ENCODE results near the gene CABP5.

CABP5 gene

DNA sequence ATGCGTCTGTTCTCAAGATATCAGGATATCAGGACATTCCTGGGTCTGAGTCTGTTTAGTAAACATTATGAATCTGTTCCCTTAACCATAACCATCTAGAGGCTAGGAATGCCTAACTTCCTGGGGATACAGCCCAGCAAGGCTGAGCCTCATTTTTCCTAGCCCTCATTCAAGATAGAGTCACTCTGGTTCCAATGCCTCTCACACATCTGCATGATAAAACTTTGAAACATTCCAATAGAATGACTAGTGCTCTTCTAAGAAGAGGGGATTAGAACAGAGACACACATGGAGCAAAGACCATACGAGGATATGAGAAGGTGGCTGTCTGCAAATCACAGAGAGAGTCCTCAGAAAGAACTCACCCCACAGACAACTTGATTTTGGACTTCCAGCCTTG is 20.6 kb upstream of the CABP5 start:
- Histone ChIP-seq H3K9ac (no peak overlapping the region), H3K4me3 (no peak overlapping the region), H3K27ac (no peak overlapping the region), H4K20me1 (no peaks in the 10 kb centered on the region), H3K36me3 (no peaks in the 10 kb centered on the region), H3K9me3 (peaks cover 13% of the 10 kb centered on the region; the same call in 1 of the 2 replicates), H3K4me2 (no peak overlapping the region), H3K4me1 (0 out of 2 replicates have a peak, but pooled peaks cover 4% of the 10 kb centered on the region), H3K27me3 (no peaks in the 10 kb centered on the region)
- no peak for TF ChIP-seq Cebpa-rat (IDR thresholded peaks at IDR 0.05)

DNA sequence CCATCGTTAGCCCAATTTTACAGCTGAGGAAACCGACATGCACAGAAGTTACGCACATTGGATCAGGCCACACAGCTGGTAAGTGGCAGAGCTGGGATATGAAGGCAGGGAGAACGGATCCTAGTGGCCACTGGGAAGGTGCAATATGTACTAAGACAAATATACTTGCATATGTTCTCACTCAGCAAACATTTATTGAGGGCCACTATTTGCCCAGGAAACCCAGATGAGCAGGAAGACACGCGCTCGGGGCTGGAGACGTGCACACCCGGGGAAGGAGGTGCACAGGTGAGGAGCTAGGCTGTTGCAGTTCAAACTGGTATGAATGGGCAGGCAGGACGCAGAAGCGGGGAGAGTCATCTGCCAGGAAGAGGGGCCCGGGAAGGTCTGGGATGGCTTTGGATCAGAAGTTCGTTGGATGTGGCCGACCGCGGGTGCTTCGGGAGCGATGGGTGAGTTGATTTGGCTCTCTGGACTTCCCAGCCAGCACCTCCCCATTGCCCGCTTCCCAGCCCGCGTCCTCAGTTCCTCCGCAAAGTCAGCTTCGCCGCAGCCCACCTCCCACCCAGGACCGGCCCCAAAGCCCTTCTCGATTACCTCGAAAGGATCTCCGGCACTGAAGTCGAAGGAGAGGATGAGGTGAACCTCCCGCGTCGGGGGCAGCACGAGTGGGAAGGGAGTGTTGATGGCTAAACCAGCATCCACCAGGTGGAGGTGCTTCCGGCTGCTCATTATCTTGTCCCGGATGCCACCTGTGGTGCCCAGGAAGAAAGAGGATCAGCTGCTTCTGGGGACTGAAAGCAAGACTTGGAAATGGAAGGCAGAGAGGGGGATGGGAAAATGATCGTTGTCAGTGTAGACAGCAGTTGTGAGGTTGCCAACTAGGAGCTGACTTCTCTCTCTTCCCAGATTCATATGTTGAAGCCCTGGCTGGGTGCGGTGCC is 17.8 kb upstream of the CABP5 start:
- peaks cover 13% of the 10 kb centered on the region; the same call in 1 of the 2 replicates for H3K9me3 ChIP-seq
- no peaks in the 10 kb centered on the region for H3K27me3 ChIP-seq
- no peak overlapping the region for H3K27ac ChIP-seq
- H3K4me2 ChIP-seq = no peak overlapping the region
- no peaks in the 10 kb centered on the region for H3K36me3 ChIP-seq
- H4K20me1 ChIP-seq = no peaks in the 10 kb centered on the region
- no peak for TF ChIP-seq Cebpa-rat (IDR thresholded peaks at IDR 0.05)
- H3K9ac ChIP-seq = no peak overlapping the region
- H3K4me3 ChIP-seq = no peak overlapping the region
- 0 out of 2 replicates have a peak, but pooled peaks cover 4% of the 10 kb centered on the region for H3K4me1 ChIP-seq

DNA sequence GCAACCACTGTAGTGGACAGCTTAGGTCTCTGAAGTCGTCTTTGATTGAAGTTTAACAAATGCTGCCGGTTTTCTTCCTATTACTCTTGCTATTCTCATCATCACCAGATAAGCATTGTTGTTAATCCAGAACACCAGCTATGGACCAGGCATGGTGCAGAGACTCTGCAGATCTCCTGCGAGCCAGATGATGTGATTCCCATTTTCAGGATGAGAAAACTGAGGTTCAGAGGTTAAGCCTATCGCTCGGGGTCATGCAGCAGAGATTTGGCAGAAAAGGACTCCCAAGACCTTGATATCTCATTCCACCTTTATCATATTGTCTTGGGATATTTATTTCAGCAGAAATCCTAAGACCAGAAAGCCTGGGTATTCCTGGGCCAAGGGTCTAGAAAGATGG is 16.5 kb upstream of the CABP5 start:
- H3K9ac ChIP-seq = no peak overlapping the region
- H3K4me3 ChIP-seq = no peak overlapping the region
- H3K9me3 ChIP-seq = peaks cover 13% of the 10 kb centered on the region; the same call in 1 of the 2 replicates
- TF ChIP-seq Cebpa-rat (IDR thresholded peaks at IDR 0.05) = no peak
- no peak overlapping the region for H3K4me2 ChIP-seq
- H3K27me3 ChIP-seq = no peaks in the 10 kb centered on the region
- H3K27ac ChIP-seq = no peak overlapping the region
- H3K4me1 ChIP-seq = 0 out of 2 replicates have a peak, but pooled peaks cover 4% of the 10 kb centered on the region
- H4K20me1 ChIP-seq = no peaks in the 10 kb centered on the region
- no peaks in the 10 kb centered on the region for H3K36me3 ChIP-seq

DNA sequence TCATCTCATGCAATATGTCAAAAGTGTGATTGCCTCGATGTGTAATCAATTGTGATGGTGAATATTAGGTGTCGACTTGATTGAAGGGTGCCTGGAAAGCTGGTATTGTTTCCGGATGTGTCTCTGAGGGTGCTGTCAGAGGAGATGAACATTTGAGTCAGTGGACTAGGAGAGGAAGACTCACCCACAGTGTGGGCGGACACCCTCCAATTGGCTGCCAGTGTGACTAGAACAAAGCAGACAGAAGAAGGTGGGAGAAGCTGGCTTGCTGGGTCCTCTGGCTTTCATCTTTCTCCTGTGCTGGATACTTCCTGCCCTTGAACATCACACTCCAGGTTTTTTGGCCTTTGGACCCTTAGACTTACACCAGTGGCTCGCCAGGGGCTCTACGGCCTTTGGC is 15.5 kb upstream of the CABP5 start:
- Histone ChIP-seq H3K4me1 (no peaks in the 10 kb centered on the region), H3K4me2 (no peak overlapping the region), H3K27ac (no peak overlapping the region), H3K9ac (no peak overlapping the region), H3K27me3 (no peaks in the 10 kb centered on the region), H4K20me1 (no peaks in the 10 kb centered on the region), H3K4me3 (no peak overlapping the region), H3K36me3 (no peaks in the 10 kb centered on the region), H3K9me3 (peaks cover 3% of the 10 kb centered on the region; the same call in 1 of the 2 replicates)
- TF ChIP-seq Cebpa-rat (IDR thresholded peaks at IDR 0.05) = no peak

DNA sequence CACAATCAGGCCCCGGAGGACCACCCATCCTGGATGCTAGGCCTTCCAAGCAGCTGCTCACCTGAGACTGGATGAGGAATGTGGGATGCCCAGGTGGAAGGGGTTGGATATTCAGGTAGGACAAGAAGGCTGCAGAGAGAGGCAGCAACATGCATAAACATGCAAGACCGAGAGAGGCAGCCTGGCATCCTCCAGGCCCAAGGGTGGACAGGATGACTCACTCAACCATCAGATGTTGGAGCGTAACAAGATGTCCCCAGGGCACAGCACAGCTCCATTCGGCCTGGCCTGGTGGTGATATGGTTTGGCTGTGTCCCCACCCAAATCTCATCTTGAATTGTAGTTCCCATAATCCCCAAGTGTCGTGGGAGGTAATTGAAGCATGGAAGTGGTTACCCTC is 10.0 kb upstream of the CABP5 start:
- H3K4me2 ChIP-seq = no peak overlapping the region
- no peaks in the 10 kb centered on the region for H3K36me3 ChIP-seq
- no peak overlapping the region for H3K9ac ChIP-seq
- no peaks in the 10 kb centered on the region for H3K4me1 ChIP-seq
- peaks cover 21% of the 10 kb centered on the region for H3K9me3 ChIP-seq
- no peaks in the 10 kb centered on the region for H4K20me1 ChIP-seq
- H3K4me3 ChIP-seq = no peak overlapping the region
- no peak for TF ChIP-seq Cebpa-rat (IDR thresholded peaks at IDR 0.05)
- H3K27ac ChIP-seq = no peak overlapping the region
- no peaks in the 10 kb centered on the region for H3K27me3 ChIP-seq

DNA sequence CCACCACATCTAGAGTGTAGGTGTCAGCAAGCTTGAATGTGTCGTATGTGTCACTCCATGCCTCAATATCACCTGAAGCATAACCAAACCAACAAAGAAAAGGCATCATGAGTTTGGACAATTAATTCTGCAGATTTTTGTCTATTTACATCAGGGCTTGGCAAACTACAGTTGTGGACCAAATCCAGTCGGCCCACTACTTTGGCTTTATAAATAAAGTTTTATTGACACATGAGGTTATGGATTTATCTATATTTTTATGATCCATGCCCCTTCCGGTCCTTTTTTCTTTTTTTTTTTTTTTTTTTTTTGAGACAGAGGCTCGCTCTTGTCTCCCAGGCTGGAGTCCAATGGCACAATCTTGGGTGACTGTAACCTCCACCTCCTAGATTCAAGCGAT is 9.2 kb upstream of the CABP5 start:
- Histone ChIP-seq H3K27me3 (no peaks in the 10 kb centered on the region), H3K9ac (no peak overlapping the region), H3K4me2 (no peak overlapping the region), H4K20me1 (no peaks in the 10 kb centered on the region), H3K4me3 (no peak overlapping the region), H3K27ac (no peak overlapping the region), H3K4me1 (no peaks in the 10 kb centered on the region), H3K36me3 (no peaks in the 10 kb centered on the region), H3K9me3 (peaks cover 21% of the 10 kb centered on the region)
- no peak for TF ChIP-seq Cebpa-rat (IDR thresholded peaks at IDR 0.05)

DNA sequence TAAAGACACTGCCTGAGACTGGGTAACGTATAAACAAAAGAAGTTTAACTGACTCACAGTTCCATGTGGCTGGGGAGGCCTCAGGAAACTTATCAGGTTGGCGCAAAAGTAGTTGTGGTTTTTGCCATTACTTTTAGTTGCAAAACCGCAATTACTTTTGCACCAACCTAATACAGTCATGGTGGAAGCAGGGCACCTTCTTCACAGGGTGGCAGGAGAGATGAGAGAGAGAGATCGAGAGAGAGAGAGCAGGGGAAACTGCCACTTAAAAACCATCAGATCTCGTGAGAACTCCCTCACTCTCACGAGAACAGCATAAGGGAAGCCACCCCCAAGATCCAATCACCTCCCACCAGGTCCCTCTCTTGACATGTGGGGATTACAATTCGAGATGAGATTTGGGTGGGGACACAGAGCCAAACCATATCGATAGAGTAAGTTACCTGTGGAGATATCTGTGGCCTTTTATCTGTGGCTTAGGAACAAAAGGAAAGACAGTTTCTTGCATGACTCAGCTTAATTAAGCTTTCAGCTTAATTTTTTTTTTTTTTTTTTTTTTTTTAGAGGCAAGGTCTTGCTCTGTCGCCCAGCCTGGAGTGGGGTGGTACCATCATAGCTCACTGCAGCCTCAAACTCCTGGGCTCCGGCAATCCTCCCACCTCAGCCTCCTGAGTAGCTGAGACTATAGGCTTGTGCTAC is 7.6 kb upstream of the CABP5 start:
- Histone ChIP-seq H3K27me3 (no peaks in the 10 kb centered on the region), H3K4me2 (no peak overlapping the region), H3K36me3 (no peaks in the 10 kb centered on the region), H3K4me1 (no peaks in the 10 kb centered on the region), H3K4me3 (no peak overlapping the region), H4K20me1 (no peaks in the 10 kb centered on the region), H3K9me3 (peaks cover 21% of the 10 kb centered on the region), H3K9ac (no peak overlapping the region), H3K27ac (no peak overlapping the region)
- no peak for TF ChIP-seq Cebpa-rat (IDR thresholded peaks at IDR 0.05)

DNA sequence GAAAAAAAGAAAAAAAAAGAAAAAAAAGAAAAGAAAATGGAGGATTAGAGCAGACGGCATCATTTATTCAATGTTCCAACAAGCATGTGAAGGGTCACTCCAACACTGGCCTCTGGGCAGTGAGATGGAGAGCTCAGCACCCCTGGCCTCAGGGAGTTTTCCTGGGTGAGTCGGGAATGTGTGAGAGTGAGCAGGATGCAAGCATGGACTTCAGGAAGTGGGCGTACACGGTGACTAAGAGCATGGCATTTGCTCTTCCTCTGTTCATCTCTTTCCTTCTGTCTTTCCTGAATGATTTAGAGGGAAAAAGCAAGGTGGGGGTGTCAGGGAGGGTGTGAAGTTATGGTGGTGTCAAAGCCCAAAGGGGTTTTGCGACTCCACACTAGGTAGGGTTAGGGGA is 682 bp upstream of the CABP5 start:
- Histone ChIP-seq H3K27ac (no peak overlapping the region), H3K4me2 (no peak overlapping the region), H3K36me3 (no peaks in the 10 kb centered on the region), H3K4me1 (no peaks in the 10 kb centered on the region), H3K9ac (no peak overlapping the region), H3K27me3 (no peaks in the 10 kb centered on the region), H4K20me1 (no peaks in the 10 kb centered on the region), H3K4me3 (no peak overlapping the region), H3K9me3 (no peaks in the 10 kb centered on the region)
- no peak for TF ChIP-seq Cebpa-rat (IDR thresholded peaks at IDR 0.05)

DNA sequence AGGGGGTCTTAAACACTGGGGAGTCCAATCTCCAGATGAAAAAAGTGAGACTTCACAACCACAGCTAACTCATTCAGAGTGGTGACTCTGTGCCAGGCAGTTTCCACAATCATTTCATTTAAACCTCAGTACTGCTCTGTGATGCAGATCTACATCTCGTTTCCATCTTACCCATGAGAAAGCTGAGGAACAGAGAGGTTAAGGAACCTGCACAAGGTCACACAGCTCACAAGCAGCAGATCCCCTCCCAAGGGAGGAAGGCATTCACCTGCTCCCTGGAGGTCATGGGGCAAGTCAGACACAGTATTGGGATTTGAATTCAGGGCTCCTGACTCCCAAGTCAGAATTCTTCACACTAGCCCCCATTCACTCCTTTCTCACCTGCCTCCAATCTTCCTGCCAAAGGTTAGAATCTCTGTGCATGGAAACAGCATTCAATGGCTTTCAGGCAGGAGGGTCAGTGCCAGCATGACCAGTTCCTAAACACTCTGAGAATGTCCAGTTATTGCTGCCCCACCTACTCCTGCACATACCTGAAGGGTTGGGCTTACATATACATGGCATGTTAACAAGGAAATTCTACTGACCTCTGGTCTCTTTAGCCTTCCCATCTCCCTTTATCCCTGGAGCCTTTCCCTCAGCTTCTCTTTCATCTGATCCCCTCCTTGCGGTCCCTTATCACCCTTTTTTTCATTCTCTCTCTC is 1.9 kb downstream of the CABP5 start:
- peaks cover 16% of the 10 kb centered on the region for H3K9me3 ChIP-seq
- H3K4me3 ChIP-seq = no peak overlapping the region

More for the DNA sequence above, 1.9 kb downstream of the CABP5 start:
- Histone ChIP-seq H3K36me3 (no peaks in the 10 kb centered on the region), H3K4me2 (no peak overlapping the region), H3K9ac (no peak overlapping the region), H3K4me1 (no peaks in the 10 kb centered on the region), H3K27me3 (no peaks in the 10 kb centered on the region), H3K27ac (no peak overlapping the region), H4K20me1 (no peaks in the 10 kb centered on the region)
- TF ChIP-seq Cebpa-rat (IDR thresholded peaks at IDR 0.05) = no peak
